COLO668 (cell line): ENCODE measurements around the gene VCAN.

ENCODE experiments used
- DNase-seq: peaks from one replicate; lab custom pipeline; 2025; ENCODE audit not compliant: unreplicated experiment; lab: John Stamatoyannopoulos, UW

VCAN gene

GRCh38 chr5:83494087-83494620, 22.6 kb downstream of the VCAN start:
- no peak for DNase-seq

GRCh38 chr5:83494666-83495065, 23.1 kb downstream of the VCAN start:
- DNase-seq = no peak

DNA sequence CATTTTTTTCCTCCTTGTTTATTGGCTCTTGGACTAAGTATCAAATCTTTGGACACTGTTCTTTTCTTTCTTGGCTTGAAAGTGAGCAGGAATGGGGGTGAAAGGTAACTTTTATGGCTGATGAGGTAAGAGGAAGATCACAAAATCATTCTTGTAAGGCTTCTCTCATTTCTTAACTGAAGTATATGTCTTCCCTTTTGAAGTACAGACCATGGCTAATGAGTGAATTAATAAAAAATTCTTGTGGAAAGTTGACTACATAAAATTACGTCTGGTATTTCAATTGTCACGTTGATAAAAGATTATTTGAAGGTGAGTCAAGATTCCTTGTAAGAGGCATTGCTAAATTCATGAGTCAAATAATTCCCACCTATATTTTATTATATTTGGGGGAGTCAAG, 25.1 kb downstream of the VCAN start:
- DNase-seq = no peak

- no peak for DNase-seq
Measured at GRCh38 chr5:83498585-83498984, 27.0 kb downstream of the VCAN start.

GRCh38 chr5:83503662-83504061, 32.1 kb downstream of the VCAN start:
- no peak for DNase-seq

- DNase-seq = no peak
Measured at GRCh38 chr5:83507431-83507830, 35.9 kb downstream of the VCAN start.

GRCh38 chr5:83509540-83509939, 38.0 kb downstream of the VCAN start:
- no peak for DNase-seq

DNA sequence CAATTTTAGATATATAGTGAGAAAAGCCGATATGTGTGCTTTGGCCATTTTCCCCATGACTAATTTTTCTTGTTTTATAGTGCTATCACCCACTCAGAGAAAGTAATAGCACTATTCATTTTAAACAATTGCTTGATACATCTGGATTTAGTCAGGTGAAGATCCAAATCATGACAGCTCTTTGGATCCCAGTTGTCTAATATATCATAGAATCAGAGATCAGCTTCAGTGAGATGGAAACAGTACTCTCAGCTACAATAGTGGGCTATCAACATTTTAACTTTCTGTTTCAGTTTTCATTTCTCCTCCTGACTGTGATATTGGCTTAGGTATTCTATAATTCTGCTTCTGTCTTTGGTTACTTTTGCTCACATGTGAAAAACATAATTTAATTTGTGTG, 38.7 kb downstream of the VCAN start:
- DNase-seq = no peak

GRCh38 chr5:83512061-83512745, 40.7 kb downstream of the VCAN start:
- no peak for DNase-seq

DNA sequence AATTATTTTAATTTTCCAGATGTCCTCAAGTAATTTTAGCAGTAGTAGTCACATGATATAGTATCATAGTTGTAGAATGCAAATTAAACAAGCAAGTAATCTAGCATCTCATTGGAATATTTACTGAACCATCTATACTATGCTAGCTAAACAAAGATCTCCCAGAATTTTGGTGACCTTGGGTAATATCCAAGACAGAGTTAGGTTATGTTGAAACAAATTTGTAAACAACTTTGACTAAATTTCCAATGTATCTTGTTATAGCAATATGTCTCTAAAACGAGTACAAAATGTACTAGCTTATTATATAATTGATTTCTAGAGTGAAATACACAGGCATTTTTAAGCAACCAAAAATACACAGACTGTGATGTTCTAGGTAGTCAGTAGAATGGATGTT, 41.5 kb downstream of the VCAN start:
- no peak for DNase-seq

DNA sequence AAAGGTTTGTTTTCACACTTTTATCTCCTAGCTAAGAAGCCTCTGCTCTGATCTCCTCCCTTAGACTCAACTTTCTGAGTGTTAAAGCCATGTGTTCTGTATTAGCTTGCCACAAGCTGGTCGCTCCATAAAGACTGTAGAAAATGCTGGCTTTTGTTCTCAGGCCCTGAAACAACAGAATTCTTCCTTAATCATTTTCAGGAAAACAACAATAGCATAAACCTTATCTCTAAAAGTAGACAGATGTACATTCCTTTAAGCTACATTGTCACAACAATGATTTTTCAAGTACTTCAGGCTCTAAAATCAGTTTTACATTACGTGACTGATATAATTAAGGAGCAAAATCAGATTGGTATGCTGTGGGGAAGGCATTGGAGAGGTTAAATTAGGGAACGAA, 41.9 kb downstream of the VCAN start:
- no peak for DNase-seq

- DNase-seq = no peak
Measured at GRCh38 chr5:83516377-83516776, 44.8 kb downstream of the VCAN start.

DNA sequence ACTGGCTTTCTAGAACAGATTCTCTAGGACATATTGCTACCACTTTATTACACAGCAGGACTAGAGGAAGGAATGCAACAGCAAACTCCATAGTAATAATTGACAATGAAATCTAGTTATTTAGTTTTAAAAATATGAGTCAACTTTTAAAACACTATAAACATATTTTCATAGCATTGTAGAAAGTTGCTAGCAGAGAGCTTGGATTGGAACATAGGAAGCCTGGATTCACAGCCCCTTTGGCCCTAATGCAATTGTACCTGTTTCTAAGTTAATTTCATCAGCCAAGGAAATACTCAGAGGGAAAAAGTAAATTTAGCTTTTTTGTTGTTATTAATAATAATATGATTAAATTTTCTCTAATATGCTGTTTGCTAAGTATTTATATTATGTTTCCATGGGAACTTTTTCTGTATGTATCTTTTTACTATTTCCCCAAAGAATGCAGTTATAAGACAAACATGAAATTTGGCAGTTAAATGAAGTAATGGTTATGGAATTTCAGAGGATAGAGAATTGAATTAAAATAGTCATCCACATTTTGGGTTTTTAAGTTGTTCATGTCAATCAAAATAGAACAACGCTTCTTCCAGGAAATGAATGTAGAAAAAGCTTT, 45.6 kb downstream of the VCAN start:
- no peak for DNase-seq

- DNase-seq = no peak
Measured at GRCh38 chr5:83517688-83518085, 46.1 kb downstream of the VCAN start.

DNA sequence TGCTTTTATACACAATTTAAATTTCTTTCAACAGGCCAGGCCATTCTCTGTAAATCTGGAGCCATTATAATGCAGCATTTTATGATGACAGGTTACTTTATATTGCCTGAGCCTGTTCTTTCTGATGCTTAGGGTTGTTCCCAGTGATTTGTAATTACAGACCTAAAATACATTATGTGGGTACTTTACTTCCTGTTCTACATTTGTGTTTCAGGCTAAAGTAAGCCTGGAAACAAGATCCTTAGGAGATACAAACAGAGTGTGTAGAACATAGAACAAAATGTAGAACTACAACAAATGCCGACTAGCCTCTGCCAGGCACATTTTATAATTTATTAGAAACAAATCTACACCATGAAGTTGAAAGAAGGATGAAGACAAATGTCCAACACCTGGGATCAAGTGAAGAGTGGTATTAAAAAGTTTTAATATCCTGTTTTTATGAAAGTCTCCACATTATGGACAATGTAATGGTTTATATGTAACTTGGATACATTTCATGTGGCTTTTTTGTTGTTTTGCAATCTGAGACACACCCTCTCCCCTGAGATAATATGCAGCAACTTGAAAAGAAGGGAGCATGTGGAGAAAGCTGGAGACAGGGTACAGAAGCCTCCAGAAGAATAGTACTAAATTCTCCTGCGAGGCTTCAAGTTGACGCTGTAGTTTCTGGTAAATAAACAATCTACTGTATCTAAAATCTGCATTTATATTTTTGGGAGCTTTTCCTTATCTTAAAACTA, 46.9 kb downstream of the VCAN start:
- DNase-seq = no peak

- DNase-seq = no peak
Measured at GRCh38 chr5:83522446-83522845, 50.9 kb downstream of the VCAN start.

DNA sequence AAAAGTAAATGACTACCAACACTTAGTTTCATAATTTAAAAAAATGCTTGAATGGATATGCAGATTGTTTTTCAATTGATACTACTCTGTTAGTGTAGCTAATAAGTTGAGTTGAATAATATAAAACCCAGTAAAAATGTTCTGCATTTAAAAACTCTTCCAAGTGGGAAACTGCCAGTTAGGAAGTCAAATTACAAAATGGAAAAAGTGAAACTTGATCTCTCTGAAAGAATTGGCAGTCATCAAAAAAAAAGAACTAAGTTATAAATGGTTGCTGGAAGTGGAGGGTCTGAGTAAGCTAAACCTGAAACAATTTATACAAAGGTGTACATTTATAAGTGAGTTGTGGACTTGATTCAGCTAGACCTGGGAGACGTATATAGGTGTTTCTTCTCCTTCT, 52.4 kb downstream of the VCAN start:
- no peak for DNase-seq

DNA sequence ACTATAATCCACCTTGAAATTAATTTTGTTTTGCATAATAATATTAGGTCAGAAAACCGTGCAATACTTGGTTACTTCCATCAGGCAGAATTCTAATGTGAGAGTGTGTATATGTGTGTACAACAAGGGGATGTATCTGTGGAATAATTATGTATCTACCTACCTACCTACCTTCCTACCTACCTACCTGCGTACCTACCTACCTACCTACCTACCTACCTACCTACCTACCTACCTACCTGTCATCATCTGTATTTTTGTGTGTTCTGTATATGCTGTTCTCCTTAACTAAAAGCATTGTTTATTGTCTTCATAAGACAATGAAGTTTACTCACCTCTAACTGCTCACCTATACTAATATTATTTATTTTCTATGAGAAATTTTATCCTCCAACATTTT, 52.8 kb downstream of the VCAN start:
- no peak for DNase-seq

- DNase-seq = no peak
Measured at GRCh38 chr5:83524991-83525390, 53.4 kb downstream of the VCAN start.

DNA sequence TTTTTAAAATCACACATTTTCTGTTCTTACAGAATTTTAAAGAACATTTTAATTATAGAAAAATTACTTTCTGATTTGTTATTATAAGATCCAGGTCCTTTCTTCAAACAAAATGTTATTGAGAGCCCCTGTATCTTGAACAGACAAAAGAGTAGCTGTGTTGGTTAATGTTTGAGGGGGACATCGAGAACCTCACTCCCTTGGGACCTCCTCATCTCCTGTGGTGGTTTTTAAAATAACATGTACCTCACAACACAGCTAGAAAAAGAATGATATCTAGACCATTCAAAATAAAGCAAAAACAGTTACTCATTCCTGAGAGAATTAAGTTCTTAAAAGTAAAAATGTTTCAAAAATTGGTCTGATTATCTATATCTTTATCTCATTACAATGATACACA, 54.7 kb downstream of the VCAN start:
- DNase-seq = no peak

DNA sequence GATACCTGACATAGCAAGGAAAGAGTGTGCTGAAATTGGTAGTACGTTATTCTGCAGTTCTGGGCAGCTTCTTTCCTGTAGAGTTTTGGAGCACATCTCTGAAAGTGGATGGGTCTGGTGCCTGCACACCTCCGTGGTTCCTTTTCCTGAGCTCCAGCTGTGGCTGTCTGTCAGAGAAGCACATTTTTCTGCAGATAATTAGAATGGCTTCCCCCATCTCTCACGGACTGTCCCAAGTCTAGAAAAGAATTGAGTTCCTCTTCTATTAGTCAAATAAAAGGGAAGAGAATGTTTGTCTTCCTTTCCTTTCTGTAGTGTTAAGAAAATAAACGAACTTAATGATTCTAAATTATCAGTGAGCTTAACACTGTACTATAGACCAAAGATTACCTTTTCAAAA, 55.7 kb downstream of the VCAN start:
- DNase-seq = no peak
